GM21528 (cell line): ENCODE data around the gene COLGALT1.
"Not testable (repeated sequence)": the region's sequence is repeated elsewhere in the genome, so short reads cannot be mapped to it uniquely, and the experiment has no call there.

ENCODE experiments used
- ATAC-seq: cut with Tn5 transposase; IDR thresholded peaks from one replicate; pipeline ENCODE4 v1.9.1; 2021; ENCODE audit warnings: mild to moderate bottlenecking, moderate library complexity; ENCODE audit not compliant: unreplicated experiment, low FRiP score

The COLGALT1 gene

GRCh38 chr19:17555480-17555928, at the start of gene COLGALT1:
Gene COLGALT1, plus strand, starts transcription at chr19:17555649. Its CDS starts 65 bp downstream, at chr19:17555714.
- peak; percentile 86 for ATAC-seq

- ATAC-seq: no peak
Measured at GRCh38 chr19:17506745-17507144, 48.7 kb upstream of the COLGALT1 start.

DNA sequence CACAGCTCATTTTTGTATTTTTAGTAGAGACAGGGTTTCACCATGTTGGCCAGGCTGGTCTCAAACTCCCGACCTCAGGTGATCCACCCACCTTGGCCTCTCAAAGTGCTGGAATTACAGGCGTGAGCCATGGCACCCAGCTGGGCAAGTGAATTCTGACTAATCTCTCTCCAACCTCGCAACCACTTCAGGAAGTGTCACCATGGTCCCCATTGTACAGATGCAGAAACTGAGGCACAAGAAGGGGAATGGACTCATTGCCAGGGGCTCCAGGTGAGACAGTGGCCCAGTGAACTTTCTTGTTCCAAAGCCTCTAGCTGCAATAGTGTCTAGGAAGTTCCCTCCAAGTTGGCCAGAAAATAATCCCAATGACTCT, 46.9 kb upstream of the COLGALT1 start:
- not testable (repeated sequence) for ATAC-seq

DNA sequence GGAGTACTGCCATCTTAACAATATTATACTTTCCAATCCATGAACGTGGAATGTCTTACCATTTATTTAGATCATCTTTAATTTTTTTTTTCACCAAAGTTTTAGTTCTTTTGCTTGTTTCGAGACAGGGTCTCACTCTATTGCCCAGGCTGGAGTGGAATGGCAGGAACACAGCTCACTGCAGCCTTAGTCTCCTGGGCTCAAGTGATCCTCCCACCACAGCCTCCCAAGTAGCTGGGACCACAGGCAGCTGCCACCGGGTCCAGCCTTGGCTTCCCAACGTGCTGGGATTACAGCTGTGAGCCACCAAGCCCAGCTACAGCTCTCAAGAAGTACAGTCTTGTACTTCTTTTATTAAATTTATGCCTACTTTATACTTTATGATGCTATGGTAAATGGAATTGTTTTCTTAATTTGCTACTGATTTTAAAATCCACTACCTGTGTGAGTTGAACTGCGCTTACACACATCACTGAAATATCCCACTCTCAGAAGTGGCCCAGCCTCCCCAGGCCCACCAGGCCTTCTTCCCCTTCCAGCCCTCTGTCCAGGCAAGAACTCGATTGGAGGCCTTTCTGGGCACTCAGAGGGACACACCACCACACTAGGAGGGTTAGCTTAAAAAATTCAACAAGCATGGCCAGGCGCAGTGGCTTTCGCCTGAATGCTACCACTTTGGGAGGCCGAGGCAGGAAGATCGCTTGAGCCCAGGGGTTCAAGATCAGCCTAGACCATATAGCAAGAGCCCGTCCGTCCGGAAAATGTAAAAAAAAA, 45.0 kb upstream of the COLGALT1 start:
- no peak for ATAC-seq

- ATAC-seq: peak; percentile 55
Measured at GRCh38 chr19:17511724-17512573, 43.5 kb upstream of the COLGALT1 start.

DNA sequence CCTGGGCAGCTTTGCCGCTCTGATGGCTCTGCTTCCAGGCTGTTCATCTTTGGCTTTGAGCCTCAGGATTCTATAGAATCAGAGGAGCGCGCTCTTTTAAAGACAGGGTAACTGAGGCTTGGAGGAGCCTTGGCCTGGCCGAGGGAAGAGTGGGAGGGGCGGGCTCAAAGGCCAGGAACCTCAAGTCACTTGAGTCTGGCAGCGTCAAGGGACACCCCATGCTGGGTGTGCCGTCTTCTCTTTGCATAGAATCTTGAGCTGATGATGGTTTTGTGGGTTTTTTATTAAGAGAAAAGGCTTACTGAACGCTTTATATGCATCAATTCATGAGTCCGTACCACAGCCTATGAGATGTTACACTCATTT, 42.9 kb upstream of the COLGALT1 start:
- no peak for ATAC-seq

DNA sequence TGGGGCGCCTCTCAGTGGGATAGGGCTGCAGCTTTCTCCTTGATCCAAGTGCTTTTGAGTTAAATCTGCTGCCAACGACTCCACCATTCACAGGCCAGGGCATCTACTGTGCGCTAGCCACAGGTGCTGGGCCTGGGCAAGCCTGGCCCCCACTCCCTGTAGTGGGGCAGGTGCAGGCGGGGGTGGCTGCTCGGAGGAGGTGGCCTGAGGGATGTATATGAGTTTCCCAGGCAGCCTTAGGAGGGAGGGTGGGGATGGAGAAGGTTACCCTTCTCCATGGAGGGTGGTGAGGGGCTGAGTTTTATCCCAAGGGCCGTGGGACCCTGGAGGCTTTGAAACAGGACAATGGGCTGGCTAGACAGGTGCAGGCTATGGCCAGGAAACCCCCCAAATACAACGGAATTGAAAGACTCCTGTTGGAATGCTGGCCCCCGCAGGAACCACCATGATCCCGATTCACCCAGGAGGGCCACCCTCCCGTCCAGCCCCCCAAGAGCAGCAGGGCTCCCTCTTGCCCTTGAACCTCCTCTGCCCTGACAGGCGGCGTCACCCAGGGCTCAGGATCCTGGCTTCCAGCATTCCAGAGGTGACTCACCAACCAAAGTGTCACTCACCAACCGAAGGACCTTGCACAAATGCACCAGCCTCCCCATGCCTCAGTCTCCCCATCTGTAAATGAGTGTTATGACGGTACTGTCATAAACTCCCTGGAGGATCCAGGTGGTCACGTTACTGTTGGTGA, 39.9 kb upstream of the COLGALT1 start:
- ATAC-seq: no peak

- ATAC-seq: no peak
Measured at GRCh38 chr19:17517898-17518297, 37.6 kb upstream of the COLGALT1 start.

DNA sequence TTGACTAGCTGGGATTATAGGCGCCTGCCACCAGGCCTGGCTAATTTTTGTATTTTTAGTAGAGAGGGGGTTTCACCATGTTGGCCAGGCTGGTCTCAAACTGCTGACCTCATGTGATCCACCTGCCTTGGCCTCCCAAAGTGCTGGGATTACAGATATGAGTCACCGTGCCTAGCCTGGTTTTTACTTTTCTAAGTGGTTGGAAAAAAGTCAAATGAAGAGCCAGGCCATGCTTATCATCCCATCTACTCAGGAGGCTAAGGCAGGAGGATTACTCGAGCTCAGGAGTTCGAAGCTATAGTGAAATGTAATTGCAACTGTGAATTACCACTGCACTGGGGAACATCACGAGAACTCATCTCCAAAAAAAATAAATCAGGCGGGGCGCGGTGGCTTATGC, 36.8 kb upstream of the COLGALT1 start:
- ATAC-seq: not testable (repeated sequence)

- no peak for ATAC-seq
Measured at GRCh38 chr19:17519967-17520366, 35.5 kb upstream of the COLGALT1 start.

GRCh38 chr19:17520865-17521264, 34.6 kb upstream of the COLGALT1 start:
- ATAC-seq: no peak

DNA sequence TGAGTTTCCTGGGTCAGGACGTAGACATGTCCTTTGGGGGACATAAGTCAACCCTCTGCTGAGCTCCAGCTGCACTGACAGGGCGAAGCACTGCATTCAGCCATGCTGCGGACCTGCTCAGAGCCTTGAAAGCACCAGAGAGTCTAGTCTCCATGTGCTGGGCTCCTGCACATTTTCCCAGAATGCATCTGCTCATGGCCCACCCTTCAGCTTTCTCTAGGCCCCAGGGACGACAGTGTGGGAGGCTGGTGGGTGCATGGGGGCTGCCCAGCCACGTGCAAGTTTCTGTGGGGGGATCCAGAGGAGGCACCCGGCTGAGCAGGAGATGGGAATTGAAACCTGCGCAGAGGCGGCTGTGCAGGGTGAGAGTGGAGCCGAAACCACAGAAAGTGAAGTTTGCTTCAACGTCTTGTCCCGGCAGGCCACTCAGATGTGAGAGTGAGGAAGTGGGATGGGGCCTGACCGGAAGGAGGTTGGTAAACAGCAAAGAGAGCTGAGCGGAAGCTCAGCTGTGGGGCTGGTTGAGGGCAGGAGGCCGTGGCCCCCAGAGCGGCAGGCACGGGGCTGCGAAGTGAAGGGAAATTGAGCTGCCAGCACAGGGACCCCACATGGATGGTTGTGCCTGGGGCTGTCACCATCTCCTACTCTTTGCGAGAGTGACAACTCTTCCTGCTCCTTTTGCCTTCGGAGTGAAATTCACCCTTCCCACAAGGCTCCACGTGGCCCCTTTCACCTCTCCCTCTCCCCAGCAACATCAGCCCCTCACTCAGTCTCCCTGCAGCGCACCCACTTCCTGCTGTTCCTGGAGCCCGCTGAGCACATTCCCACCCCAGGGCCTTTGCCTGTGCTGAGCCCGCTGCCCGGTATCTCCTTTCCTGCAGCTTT, 32.2 kb upstream of the COLGALT1 start:
- peak; percentile 77 for ATAC-seq

GRCh38 chr19:17524651-17525050, 30.8 kb upstream of the COLGALT1 start:
- no peak for ATAC-seq

GRCh38 chr19:17525141-17525540, 30.3 kb upstream of the COLGALT1 start:
- ATAC-seq: no peak

- no peak for ATAC-seq
Measured at GRCh38 chr19:17526922-17527321, 28.5 kb upstream of the COLGALT1 start.

DNA sequence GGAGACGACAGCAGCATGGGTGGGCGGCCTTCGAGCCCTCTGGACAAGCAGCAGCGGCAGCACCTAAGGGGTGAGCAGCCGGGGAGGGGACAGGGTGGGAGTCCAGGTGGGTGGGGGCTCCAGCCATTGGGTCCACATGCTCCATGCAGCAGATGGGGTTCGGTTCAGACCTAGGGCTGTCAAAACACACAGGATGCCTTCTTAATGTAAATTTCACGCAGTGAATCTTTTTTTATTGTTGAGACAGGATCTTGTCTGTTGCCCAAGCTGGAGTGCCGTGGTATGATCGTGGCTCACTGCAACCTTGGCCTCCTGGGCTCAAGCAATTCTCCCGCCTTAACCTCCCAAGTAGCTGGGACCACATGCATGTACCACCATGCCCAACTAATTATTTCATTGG, 28.1 kb upstream of the COLGALT1 start:
- ATAC-seq: no peak

DNA sequence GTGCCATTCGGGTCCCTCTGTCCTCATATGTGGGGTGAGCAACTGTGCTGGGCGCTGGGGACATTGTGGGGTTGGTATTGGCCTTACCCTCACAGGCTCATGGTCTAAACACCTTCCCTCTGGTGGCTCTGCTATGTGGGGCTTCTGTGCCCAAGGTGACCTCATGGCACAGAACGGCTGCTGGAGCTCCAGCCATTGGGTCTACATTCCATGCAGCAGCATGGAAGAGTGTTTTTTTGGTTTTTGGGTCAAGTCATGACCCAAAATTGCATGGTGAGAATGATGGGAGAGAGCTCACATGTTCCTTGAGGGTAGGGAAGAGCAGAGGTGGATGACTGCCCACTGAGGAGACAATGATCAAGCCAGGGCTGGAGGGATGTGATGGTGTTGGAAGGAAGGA, 26.8 kb upstream of the COLGALT1 start:
- no peak for ATAC-seq

GRCh38 chr19:17529239-17530158, 25.9 kb upstream of the COLGALT1 start:
- no peak for ATAC-seq

DNA sequence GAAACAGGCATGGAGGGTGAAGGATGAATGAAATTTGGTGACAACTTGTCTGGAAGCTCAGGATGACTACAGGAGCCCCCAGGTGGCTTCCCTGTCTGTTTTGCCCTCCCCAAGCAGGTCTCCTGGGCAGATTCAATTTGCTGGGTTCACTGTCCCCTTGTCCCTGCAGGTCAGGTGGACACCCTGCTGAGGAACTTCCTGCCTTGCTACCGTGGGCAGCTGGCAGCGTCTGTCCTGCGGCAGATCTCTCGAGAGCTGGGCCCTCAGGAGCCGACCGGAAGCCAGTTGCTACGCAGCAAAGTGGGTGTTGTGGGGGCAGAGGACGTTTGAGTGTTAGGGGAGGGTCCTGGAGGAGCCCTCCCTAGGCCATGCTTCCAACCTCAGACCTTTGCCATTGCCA, 24.9 kb upstream of the COLGALT1 start:
- no peak for ATAC-seq
